T-helper 1 cell treated with Interleukin-12 subunit alpha and Interleukin-12 subunit beta and Interleukin-4 antibody, amounts not matched to agents 30 μg/mL and 1 μg/mL, for 36 hours (primary cell): ENCODE results near the gene AFG3L2.
"Not testable (repeated sequence)": the region's sequence is repeated elsewhere in the genome, so short reads cannot be mapped to it uniquely, and the experiment has no call there.

ENCODE experiments used
- H3K27ac Mint-ChIP-seq: one replicate; pipeline ENCODE4 v1.8.0; 2021; ENCODE audit warnings: mild to moderate bottlenecking, mixed read lengths
- H3K27me3 Mint-ChIP-seq: one replicate; pipeline ENCODE4 v1.8.0; 2021; ENCODE audit warnings: low read depth, mixed read lengths
- H3K36me3 Mint-ChIP-seq: one replicate; pipeline ENCODE4 v1.8.0; 2021; ENCODE audit warnings: low read depth, mixed read lengths
- H3K4me1 Mint-ChIP-seq: one replicate; pipeline ENCODE4 v1.8.0; 2021; ENCODE audit warnings: low read depth, mixed read lengths
- H3K4me3 Mint-ChIP-seq: one replicate; pipeline ENCODE4 v1.8.0; 2021; ENCODE audit warnings: mild to moderate bottlenecking, moderate library complexity, mixed read lengths
- H3K9me3 Mint-ChIP-seq: one replicate; pipeline ENCODE4 v1.8.0; 2021; ENCODE audit warnings: mixed read lengths

The AFG3L2 gene

GRCh38 chr18:12383759-12384158 is 6.7 kb upstream of the AFG3L2 start:
- H3K36me3 Mint-ChIP-seq, H3K4me1 Mint-ChIP-seq, H3K4me3 Mint-ChIP-seq, H3K9me3 Mint-ChIP-seq, H3K27ac Mint-ChIP-seq: not testable (repeated sequence)
- H3K27me3 Mint-ChIP-seq, result peaks cover 18% of the 10 kb centered on the region

DNA sequence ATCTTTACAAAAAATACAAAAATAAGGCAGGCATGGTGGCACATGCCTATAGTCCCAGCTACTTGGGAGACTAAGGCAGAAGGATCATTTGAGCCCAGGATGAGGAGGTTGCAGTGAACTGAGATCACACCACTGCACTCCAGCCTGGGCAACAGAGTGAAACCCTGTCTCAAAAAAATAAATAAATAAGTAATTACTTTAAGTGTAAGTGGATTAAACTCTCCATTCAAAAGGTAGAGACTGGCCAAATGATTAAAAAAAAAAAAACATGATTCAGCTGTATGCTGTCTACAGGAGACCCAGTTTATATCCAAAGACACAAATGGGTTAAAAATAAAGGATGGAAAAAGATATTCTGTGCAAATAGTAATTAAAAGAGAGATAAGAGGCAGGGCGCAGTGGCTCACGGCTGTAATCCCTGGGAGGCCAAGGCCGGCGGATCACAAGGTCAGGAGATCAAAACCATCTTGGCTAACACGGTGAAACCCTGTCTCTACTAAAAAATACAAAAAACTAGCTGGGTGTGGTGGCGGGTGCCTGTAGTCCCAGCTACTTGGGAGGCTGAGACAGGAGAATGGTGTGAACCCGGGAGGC is 5.3 kb upstream of the AFG3L2 start:
- H3K9me3 Mint-ChIP-seq, H3K4me3 Mint-ChIP-seq, H3K36me3 Mint-ChIP-seq, H3K4me1 Mint-ChIP-seq, H3K27ac Mint-ChIP-seq: not testable (repeated sequence)
- peaks cover 16% of the 10 kb centered on the region for H3K27me3 Mint-ChIP-seq

GRCh38 chr18:12378198-12378558 is 1.2 kb upstream of the AFG3L2 start:
- peak overlapping the region; percentile 84 for H3K27ac Mint-ChIP-seq
- peaks cover 21% of the 10 kb centered on the region for H3K4me1 Mint-ChIP-seq
- peak overlapping the region; percentile 89 for H3K4me3 Mint-ChIP-seq
- H3K36me3 Mint-ChIP-seq, H3K9me3 Mint-ChIP-seq: not testable (repeated sequence)
- peaks cover 16% of the 10 kb centered on the region for H3K27me3 Mint-ChIP-seq

- Mint-ChIP-seq H3K4me1 (peaks cover 26% of the 10 kb centered on the region), H3K36me3 (no peaks in the 10 kb centered on the region), H3K27ac (peak overlapping the region; percentile 84), H3K4me3 (peak overlapping the region; percentile 89), H3K9me3 (no peaks in the 10 kb centered on the region), H3K27me3 (peaks cover 16% of the 10 kb centered on the region)
Observed at GRCh38 chr18:12377556-12378197, 650 bp upstream of the AFG3L2 start.

- H3K4me3 Mint-ChIP-seq, result peak overlapping the region; percentile 88
- H3K27ac Mint-ChIP-seq, result peak overlapping the region; percentile 91
- H3K27me3 Mint-ChIP-seq, result peaks cover 16% of the 10 kb centered on the region
- peaks cover 36% of the 10 kb centered on the region for H3K4me1 Mint-ChIP-seq
- H3K9me3 Mint-ChIP-seq, result no peaks in the 10 kb centered on the region
- H3K36me3 Mint-ChIP-seq, result peaks cover 3% of the 10 kb centered on the region
Observed at GRCh38 chr18:12376034-12376753, 833 bp downstream of the AFG3L2 start.

GRCh38 chr18:12374401-12374800 is 2.6 kb downstream of the AFG3L2 start:
- H3K9me3 Mint-ChIP-seq, result no peaks in the 10 kb centered on the region
- no peak overlapping the region for H3K4me3 Mint-ChIP-seq

DNA sequence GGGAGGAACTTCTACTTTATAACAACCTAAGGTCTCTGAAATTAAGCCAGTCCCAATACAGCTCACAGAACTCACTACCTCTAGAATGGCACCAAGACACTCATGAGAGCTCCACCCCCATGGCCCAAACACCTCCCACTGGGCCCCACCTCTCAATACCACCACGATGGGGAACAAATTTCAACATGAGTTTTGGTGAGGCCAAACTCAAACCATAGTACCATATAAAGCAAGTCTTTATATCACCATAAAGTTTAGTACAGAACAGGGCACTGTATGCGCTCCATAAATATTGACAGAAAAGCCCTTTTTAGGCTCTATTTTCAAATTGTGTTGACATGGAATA is 3.3 kb downstream of the AFG3L2 start:
- Mint-ChIP-seq H3K4me3 (no peak overlapping the region), H3K9me3 (no peaks in the 10 kb centered on the region)

More at GRCh38 chr18:12374401-12374800, 2.6 kb downstream of the AFG3L2 start:
- Mint-ChIP-seq H3K27ac (no peak overlapping the region), H3K36me3 (peaks cover 6% of the 10 kb centered on the region), H3K27me3 (peaks cover 7% of the 10 kb centered on the region), H3K4me1 (peaks cover 36% of the 10 kb centered on the region)

GRCh38 chr18:12373116-12373770 is 3.8 kb downstream of the AFG3L2 start:
- Mint-ChIP-seq H3K27me3 (no peaks in the 10 kb centered on the region), H3K9me3 (no peaks in the 10 kb centered on the region), H3K4me3 (no peak overlapping the region), H3K27ac (no peak overlapping the region), H3K36me3 (peaks cover 8% of the 10 kb centered on the region), H3K4me1 (peaks cover 38% of the 10 kb centered on the region)

More for the DNA sequence above, 3.3 kb downstream of the AFG3L2 start:
- H3K36me3 Mint-ChIP-seq, result peaks cover 8% of the 10 kb centered on the region
- H3K27ac Mint-ChIP-seq, result no peak overlapping the region
- peaks cover 38% of the 10 kb centered on the region for H3K4me1 Mint-ChIP-seq
- peaks cover under 1% of the 10 kb centered on the region for H3K27me3 Mint-ChIP-seq

- Mint-ChIP-seq H3K4me1 (peaks cover 32% of the 10 kb centered on the region), H3K27me3 (no peaks in the 10 kb centered on the region), H3K27ac (no peak overlapping the region), H3K4me3 (no peak overlapping the region), H3K36me3 (peaks cover 8% of the 10 kb centered on the region), H3K9me3 (no peaks in the 10 kb centered on the region)
Observed at GRCh38 chr18:12372406-12372805, 4.6 kb downstream of the AFG3L2 start.

- Mint-ChIP-seq H3K4me3 (no peak overlapping the region), H3K9me3 (no peaks in the 10 kb centered on the region), H3K36me3 (peaks cover 14% of the 10 kb centered on the region), H3K27me3 (no peaks in the 10 kb centered on the region), H3K27ac (peak overlapping the region; percentile 19), H3K4me1 (peaks cover 33% of the 10 kb centered on the region)
Observed at GRCh38 chr18:12371590-12371989, 5.4 kb downstream of the AFG3L2 start.

DNA sequence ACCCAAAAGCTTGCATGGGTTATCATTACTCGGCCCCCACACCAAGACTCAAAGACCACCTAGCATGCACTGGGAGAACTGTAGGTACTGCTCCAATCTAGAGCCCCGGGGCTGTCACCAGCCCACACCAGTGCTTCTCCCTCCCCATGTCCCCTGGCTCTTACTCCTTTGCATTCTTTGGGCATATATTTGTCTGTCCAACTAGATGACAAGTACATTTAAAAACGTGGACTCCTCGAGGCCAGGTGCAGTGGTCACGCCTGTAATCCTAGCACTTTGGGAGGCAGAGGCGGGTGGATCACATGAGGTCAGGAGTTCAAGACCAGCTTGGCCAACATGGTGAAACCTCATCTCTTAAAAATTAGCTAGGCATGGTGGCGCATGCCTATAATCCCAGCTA is 7.8 kb downstream of the AFG3L2 start:
- Mint-ChIP-seq H3K4me3 (no peak overlapping the region), H3K4me1 (peaks cover 27% of the 10 kb centered on the region), H3K36me3 (peaks cover 20% of the 10 kb centered on the region), H3K9me3 (no peaks in the 10 kb centered on the region), H3K27me3 (no peaks in the 10 kb centered on the region), H3K27ac (no peak overlapping the region)

- Mint-ChIP-seq H3K36me3 (peaks cover 31% of the 10 kb centered on the region), H3K4me3 (no peak overlapping the region), H3K27me3 (no peaks in the 10 kb centered on the region), H3K9me3 (no peaks in the 10 kb centered on the region), H3K4me1 (peaks cover 11% of the 10 kb centered on the region), H3K27ac (no peak overlapping the region)
Observed at GRCh38 chr18:12366784-12367183, 10.2 kb downstream of the AFG3L2 start.

- H3K9me3 Mint-ChIP-seq, result no peaks in the 10 kb centered on the region
- no peak overlapping the region for H3K27ac Mint-ChIP-seq
- H3K27me3 Mint-ChIP-seq, result no peaks in the 10 kb centered on the region
- H3K4me3 Mint-ChIP-seq, result no peak overlapping the region
- H3K36me3 Mint-ChIP-seq, result peaks cover 32% of the 10 kb centered on the region
- H3K4me1 Mint-ChIP-seq, result peaks cover 7% of the 10 kb centered on the region
Observed at GRCh38 chr18:12366379-12366778, 10.6 kb downstream of the AFG3L2 start.

DNA sequence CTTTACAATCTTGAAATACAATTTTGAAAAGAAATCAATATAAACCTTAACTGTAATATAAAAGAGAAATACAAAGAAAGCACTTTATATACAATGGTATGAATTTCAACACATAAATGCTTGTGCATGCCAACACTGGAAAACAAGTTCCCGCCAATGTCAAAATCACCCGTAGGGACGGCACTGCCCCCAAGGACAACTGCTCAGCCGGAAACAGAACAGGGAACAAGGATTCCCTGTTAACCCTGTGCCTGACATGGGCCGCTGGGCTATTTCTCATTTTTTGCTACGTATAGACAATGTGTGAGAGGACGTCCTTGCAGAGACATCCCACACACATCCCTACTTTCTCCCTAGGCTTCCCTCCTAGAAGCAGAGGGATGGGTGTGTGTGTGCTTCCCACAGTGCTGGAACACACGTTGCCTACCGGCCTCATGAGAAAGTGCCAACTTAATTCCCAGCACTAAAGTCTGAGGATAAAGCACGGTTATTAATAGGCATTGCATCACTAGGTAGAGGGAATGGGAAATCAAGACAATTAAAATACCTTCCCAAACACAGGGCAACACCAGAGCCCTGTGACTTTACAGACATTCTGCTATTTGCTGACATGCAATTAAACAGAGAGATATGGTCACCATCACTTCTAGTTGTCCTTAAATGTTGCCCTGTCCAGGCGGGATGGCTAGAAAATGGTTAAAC is 14.4 kb downstream of the AFG3L2 start:
- Mint-ChIP-seq H3K27me3 (no peaks in the 10 kb centered on the region), H3K4me3 (no peak overlapping the region), H3K27ac (no peak overlapping the region), H3K36me3 (peaks cover 43% of the 10 kb centered on the region), H3K9me3 (no peaks in the 10 kb centered on the region), H3K4me1 (peaks cover 4% of the 10 kb centered on the region)
